Lower lobe of right lung (tissue), 2 donors: Measurements from ENCODE around the gene RUFY2. TPM values are rescaled to one million over a fixed set of nuclear protein-coding genes. Genes with fewer than 3 reads are reported as not detected.

ENCODE experiments used
- ATAC-seq, 2 donors: fragments of 200-7000 bp; cut with Tn5 transposase; one replicate each; pipeline ENCODE4 v1.9.1; 2020 to 2022; ENCODE audit warnings: mild to moderate bottlenecking in 2 of 2, moderate library complexity in 2 of 2
- DNase-seq: peaks from one replicate; pipeline ENCODE4 v3.0.0-alpha.2; 2020
- H3K27ac ChIP-seq: fragments of 200-600 bp; one replicate; pipeline ENCODE4 v1.8.0; 2022
- H3K27me3 ChIP-seq: fragments of 200-600 bp; one replicate; pipeline ENCODE4 v1.8.0; 2022; ENCODE audit warnings: low read depth
- H3K36me3 ChIP-seq: fragments of 200-600 bp; one replicate; pipeline ENCODE4 v1.8.0; 2022; ENCODE audit warnings: mild to moderate bottlenecking
- H3K4me1 ChIP-seq: fragments of 200-600 bp; one replicate; pipeline ENCODE4 v1.8.0; 2022
- H3K4me3 ChIP-seq: fragments of 200-600 bp; one replicate; pipeline ENCODE4 v1.8.0; 2022; ENCODE audit warnings: mild to moderate bottlenecking
- H3K9me3 ChIP-seq: fragments of 200-600 bp; one replicate; pipeline ENCODE4 v1.8.0; 2022
- CTCF ChIP-seq: fragments of 200-600 bp; IDR thresholded peaks from one replicate; pipeline ENCODE4 v1.8.0; 2022; ENCODE audit warnings: antibody characterized with exemption, mild to moderate bottlenecking
- intact Hi-C: fragments of 100-400 bp; cut with DNase I; formaldehyde crosslinking; loops from one replicate; pipeline ENCODE4 v1.11.0; 2022
- total RNA-seq: library from RNA; stranded (reverse); fragmentation: NEBNext Ultra II Directional; extraction: Animal tissue kit (Norgen Biotek cat#: 25700); gene quantifications from one replicate; pipeline ENCODE4 v1.2.1, GENCODE V29; 2021
- donor health status: DM: no; HTN: yes; CAD: no; lungs with severe emphysema.

RUFY2 gene
- total RNA-seq, 1 donor from 2014 or later, result 24.8 TPM

GRCh38 chr10:68408898-68409518 is 1.9 kb upstream of the RUFY2 start:
- DNase-seq (no peak), ATAC-seq (no peak)
- intact Hi-C loops, result no loop called here
- no peaks in the 10 kb centered on the region for H3K4me1 ChIP-seq
- no peak overlapping the region for H3K4me3 ChIP-seq
- no peak overlapping the region for H3K27ac ChIP-seq
- no peaks in the 10 kb centered on the region for H3K27me3 ChIP-seq
- no peaks in the 10 kb centered on the region for H3K9me3 ChIP-seq
- no peaks in the 10 kb centered on the region for H3K36me3 ChIP-seq
- no peak for TF ChIP-seq CTCF

- H3K27me3 ChIP-seq, result no peaks in the 10 kb centered on the region
- H3K36me3 ChIP-seq, result peaks cover 5% of the 10 kb centered on the region
- no peaks in the 10 kb centered on the region for H3K4me1 ChIP-seq
- peak; percentile 83 to 84 for ATAC-seq
- intact Hi-C loops, result no loop called here
- peak; percentile 70 for DNase-seq
- TF ChIP-seq CTCF, result no peak
- no peaks in the 10 kb centered on the region for H3K9me3 ChIP-seq
- peak overlapping the region; percentile 94 for H3K27ac ChIP-seq
- H3K4me3 ChIP-seq, result peak overlapping the region; percentile 99
Observed at GRCh38 chr10:68406111-68406814, 814 bp downstream of the RUFY2 start.

GRCh38 chr10:68403701-68404100 is 3.4 kb downstream of the RUFY2 start:
- intact Hi-C loops, result no loop called here
- TF ChIP-seq CTCF, result no peak
- no peaks in the 10 kb centered on the region for H3K27me3 ChIP-seq
- H3K36me3 ChIP-seq, result peaks cover 30% of the 10 kb centered on the region
- no peaks in the 10 kb centered on the region for H3K9me3 ChIP-seq
- no peaks in the 10 kb centered on the region for H3K4me1 ChIP-seq
- no peak overlapping the region for H3K27ac ChIP-seq
- ATAC-seq (no peak), DNase-seq (no peak)
- H3K4me3 ChIP-seq, result no peak overlapping the region

- Histone ChIP-seq H3K36me3 (peaks cover 30% of the 10 kb centered on the region), H3K4me1 (no peaks in the 10 kb centered on the region), H3K4me3 (no peak overlapping the region), H3K27me3 (no peaks in the 10 kb centered on the region), H3K27ac (no peak overlapping the region), H3K9me3 (no peaks in the 10 kb centered on the region)
- DNase-seq, result no peak
- no peak for TF ChIP-seq CTCF
- ATAC-seq, result no peak
- intact Hi-C loops, result no loop called here
Observed at GRCh38 chr10:68402276-68402675, 4.8 kb downstream of the RUFY2 start.

GRCh38 chr10:68397005-68397404 is 10.1 kb downstream of the RUFY2 start:
- intact Hi-C loops, result no loop called here
- Histone ChIP-seq H3K9me3 (no peaks in the 10 kb centered on the region), H3K36me3 (peaks cover 80% of the 10 kb centered on the region), H3K4me3 (no peak overlapping the region), H3K4me1 (no peaks in the 10 kb centered on the region), H3K27me3 (no peaks in the 10 kb centered on the region), H3K27ac (no peak overlapping the region)
- no peak for TF ChIP-seq CTCF
- DNase-seq (no peak), ATAC-seq (no peak)
